H1 (cell line): ENCODE data around the gene CORO2B. TPM values are rescaled to one million over a fixed set of nuclear protein-coding genes. Genes with fewer than 3 reads are reported as not detected.

Experiments used
- CTCF ChIA-PET: fragments of 300-600 bp; sonication (Branson Sonifier 250); formaldehyde crosslinking; loops from one replicate; lab custom pipeline; 2021; ENCODE audit not compliant: partially characterized antibody; lab: Charles Lee
- POLR2A ChIA-PET: fragments of 300-600 bp; sonication (Branson Sonifier 250); formaldehyde crosslinking; loops from one replicate; lab custom pipeline; 2021; ENCODE audit warnings: inconsistent platforms; ENCODE audit not compliant: partially characterized antibody; lab: Charles Lee
- DNase-seq, 2 experiments: peaks; one replicate each; pipeline versions ENCODE4 v3.0.0 to v3.0.0-alpha.2; 2010 to 2022; ENCODE audit warnings: low spot score in 2 of 2, low read depth in 1 of 2, mixed read lengths in 1 of 2
- FAIRE-seq: peaks from 2 replicates; lab custom pipeline; 2011; peaks lifted over from hg19 to GRCh38; lab: Jason Lieb, UNC
- H2AFZ ChIP-seq: 2 replicates; pipeline ENCODE4 v1.8.1; 2012; ENCODE audit warnings: low read length, inconsistent platforms
- H2AK5ac ChIP-seq: 2 replicates; pipeline ENCODE4 v1.6.1; 2013; ENCODE audit warnings: low read depth, low read length
- H2BK120ac ChIP-seq: replicated peaks from 2 replicates; pipeline ENCODE3; 2013; ENCODE audit warnings: low read depth, low read length, inconsistent platforms
- H2BK12ac ChIP-seq: 2 replicates; pipeline ENCODE4 v1.6.1; 2013; ENCODE audit warnings: low read depth, low read length
- H2BK15ac ChIP-seq: 2 replicates; pipeline ENCODE4 v1.6.1; 2013; ENCODE audit warnings: low read length
- H2BK20ac ChIP-seq: 2 replicates; pipeline ENCODE4 v1.6.1; 2013; ENCODE audit warnings: low read length
- H2BK5ac ChIP-seq: 2 replicates; pipeline ENCODE4 v1.6.1; 2013; ENCODE audit warnings: low read depth, low read length
- H3K14ac ChIP-seq: 2 replicates; pipeline ENCODE4 v1.6.1; 2013; ENCODE audit warnings: inconsistent platforms; ENCODE audit not compliant: insufficient read length
- H3K18ac ChIP-seq: 2 replicates; pipeline ENCODE4 v1.6.1; 2013; ENCODE audit warnings: low read length; ENCODE audit errors: extremely low read depth
- H3K23ac ChIP-seq: 2 replicates; pipeline ENCODE4 v1.6.1; 2013; ENCODE audit warnings: inconsistent platforms; ENCODE audit not compliant: insufficient read length
- H3K23me2 ChIP-seq: 2 replicates; pipeline ENCODE4 v1.6.1; 2013; ENCODE audit warnings: low read depth, low read length
- H3K27ac ChIP-seq: 2 replicates; pipeline ENCODE4 v1.6.1; 2011; ENCODE audit warnings: low read depth, low read length, inconsistent platforms
- H3K27me3 ChIP-seq, 4 experiments: replicated peaks in 1 of 4; 1 replicate in 1 of 4; 2 replicates in 3 of 4; pipeline versions ENCODE4 v1.6.1 to v1.8.1; 2011 to 2013; ENCODE audit warnings: low read length in 3 of 4, mild to moderate bottlenecking in 3 of 4, inconsistent platforms in 2 of 4, mixed read lengths in 2 of 4, moderate library complexity in 1 of 4; ENCODE audit not compliant: control insufficient read depth in 3 of 4, insufficient read depth in 3 of 4; ENCODE audit errors: extremely low read depth in 1 of 4
- H3K36me3 ChIP-seq, 4 experiments: 2 replicates each; pipeline versions ENCODE4 v1.6.1 to v1.8.1; 2011 to 2013; ENCODE audit warnings: mild to moderate bottlenecking in 4 of 4, low read length in 3 of 4, moderate library complexity in 2 of 4, control low read depth in 1 of 4, inconsistent platforms in 1 of 4; ENCODE audit not compliant: insufficient read depth in 4 of 4, control insufficient read depth in 2 of 4
- H3K4ac ChIP-seq: replicated peaks from 2 replicates; pipeline ENCODE3; 2013; ENCODE audit warnings: low read length, low read depth, mixed read lengths, inconsistent platforms; ENCODE audit not compliant: insufficient read length
- H3K4me1 ChIP-seq, 4 experiments: replicated peaks in 1 of 4; 1 replicate in 1 of 4; 2 replicates in 3 of 4; pipeline versions ENCODE4 v1.6.1 to v1.8.1; 2011 to 2013; ENCODE audit warnings: low read length in 3 of 4, inconsistent platforms in 2 of 4, mixed read lengths in 1 of 4; ENCODE audit not compliant: insufficient read depth in 4 of 4, control insufficient read depth in 3 of 4
- H3K4me2 ChIP-seq, 2 experiments: 2 replicates each; pipeline versions ENCODE4 v1.6.1 to v1.8.1; 2011 to 2013; ENCODE audit warnings: low read depth in 2 of 2, low read length in 2 of 2, control low read depth in 1 of 2, inconsistent platforms in 1 of 2, mild to moderate bottlenecking in 1 of 2; ENCODE audit not compliant: insufficient read depth in 1 of 2
- H3K4me3 ChIP-seq, 4 experiments: fragments of 200-600, 300-600 bp in 1 of 4; sonication (generic), shearing (Covaris generic), sonication (Bioruptor Twin) in 1 of 4; 2 replicates each; pipeline versions ENCODE4 v1.5.1 to v1.8.1; 2011 to 2016; ENCODE audit warnings: low read length in 4 of 4, low read depth in 3 of 4, control low read depth in 2 of 4, inconsistent platforms in 2 of 4, mild to moderate bottlenecking in 2 of 4, mixed read lengths in 1 of 4, moderate library complexity in 1 of 4; ENCODE audit not compliant: insufficient read depth in 2 of 4; ENCODE audit errors: extremely low read depth in 1 of 4
- H3K56ac ChIP-seq: replicated peaks from 2 replicates; pipeline ENCODE3; 2013; ENCODE audit warnings: low read depth, mild to moderate bottlenecking, mixed read lengths, low read length, inconsistent platforms; ENCODE audit not compliant: insufficient read length
- H3K79me1 ChIP-seq: 2 replicates; pipeline ENCODE4 v1.6.1; 2013; ENCODE audit warnings: low read depth, low read length, control low read depth
- H3K79me2 ChIP-seq, 2 experiments: 2 replicates each; pipeline versions ENCODE4 v1.6.1 to v1.8.1; 2012 to 2013; ENCODE audit warnings: low read length in 2 of 2, mild to moderate bottlenecking in 2 of 2, inconsistent platforms in 1 of 2; ENCODE audit not compliant: insufficient read depth in 2 of 2, control insufficient read depth in 1 of 2
- H3K9ac ChIP-seq, 4 experiments: replicated peaks in 1 of 4; 1 replicate in 1 of 4; 2 replicates in 3 of 4; pipeline versions ENCODE4 v1.6.1 to v1.8.1; 2011 to 2013; ENCODE audit warnings: low read depth in 3 of 4, low read length in 3 of 4, control low read depth in 2 of 4, mild to moderate bottlenecking in 2 of 4, moderate library complexity in 2 of 4, inconsistent platforms in 1 of 4; ENCODE audit errors: extremely low read depth in 1 of 4
- H3K9me3 ChIP-seq, 2 experiments: 2 replicates each; pipeline versions ENCODE4 v1.6.1 to v1.8.1; 2012 to 2013; ENCODE audit warnings: mild to moderate bottlenecking in 2 of 2, moderate library complexity in 2 of 2, control low read depth in 1 of 2, inconsistent platforms in 1 of 2, low read depth in 1 of 2, low read length in 1 of 2, mixed read lengths in 1 of 2; ENCODE audit not compliant: insufficient read depth in 2 of 2
- H4K20me1 ChIP-seq, 2 experiments: replicated peaks in 1 of 2; 2 replicates each; pipeline versions ENCODE3 to v1.8.1; 2011 to 2013; ENCODE audit warnings: inconsistent platforms in 2 of 2, low read length in 2 of 2, mild to moderate bottlenecking in 1 of 2; ENCODE audit not compliant: insufficient read depth in 2 of 2, control insufficient read depth in 1 of 2
- H4K5ac ChIP-seq: 2 replicates; pipeline ENCODE4 v1.6.1; 2013; ENCODE audit warnings: low read length, low read depth, mixed read lengths, inconsistent platforms; ENCODE audit not compliant: insufficient read length
- H4K8ac ChIP-seq: 2 replicates; pipeline ENCODE4 v1.8.0; 2013; ENCODE audit warnings: mild to moderate bottlenecking, moderate library complexity, low read length, inconsistent platforms; ENCODE audit not compliant: insufficient read depth; ENCODE audit errors: extremely low read depth
- H4K91ac ChIP-seq: replicated peaks from 2 replicates; pipeline ENCODE3; 2013; ENCODE audit warnings: low read length, mixed read lengths, inconsistent platforms; ENCODE audit not compliant: insufficient read length
- NRF1 ChIP-seq: IDR thresholded peaks from 2 replicates; pipeline ENCODE4 v1.6.1; 2011; ENCODE audit warnings: mild to moderate bottlenecking, low read depth, low read length, improper control_type of control experiment
- RAD21 ChIP-seq, 2 experiments: IDR thresholded peaks in 1 of 2; conservative IDR thresholded peaks in 1 of 2; 2 replicates each; pipeline ENCODE4 v1.6.1; 2011; ENCODE audit warnings: low read depth in 2 of 2, low read length in 2 of 2, improper control_type of control experiment in 1 of 2, inconsistent platforms in 1 of 2, mild to moderate bottlenecking in 1 of 2, moderate library complexity in 1 of 2
- WGBS, 2 experiments: shearing (Covaris generic) in 1 of 2; methylation state at CpG; one replicate each; pipeline versions ENCODE4 v1.1.6 to v1.1.7; 2013 to 2015; ENCODE audit warnings: low lambda C conversion rate in 2 of 2, mixed read lengths in 2 of 2, inconsistent platforms in 1 of 2, low coverage in 1 of 2, missing lambda C conversion rate in 1 of 2; ENCODE audit not compliant: insufficient replicate concordance in 2 of 2, insufficient coverage in 1 of 2, insufficient read length in 1 of 2; ENCODE audit errors: extremely low coverage in 1 of 2, missing lambda C conversion rate in 1 of 2; 5-methylcytosine and 5-hydroxymethylcytosine counted together
- polyA plus RNA-seq, 7 experiments: library from polyadenylated mRNA; depleted of rRNA in 3 of 7; stranded (reverse) in 5 of 7; unstranded in 2 of 7; fragments of >200 nt in 5 of 7; fragments of 200-250 nt in 2 of 7; gene quantifications; 1 replicate in 5 of 7; 2 replicates in 1 of 7; 4 replicates in 1 of 7; pipeline versions ENCODE4 v1.2.1 to v1.2.3, GENCODE V29; 2011 to 2013; ENCODE audit warnings: missing spikeins in 2 of 7, mixed read lengths in 2 of 7
- total RNA-seq: library from RNA; stranded (reverse); fragmentation: NEBNext Ultra II Directional; extraction: Animal tissue kit (Norgen Biotek cat#: 25700); gene quantifications from 2 replicates; pipeline ENCODE4 v1.2.1, GENCODE V29; 2021

Gene CORO2B
- total and polyA plus RNA-seq, 2 of the 8 experiments (the other 6 are each of a cell fraction or from before 2014, with no cell fraction given), result 3.4 to 6.7 TPM

DNA sequence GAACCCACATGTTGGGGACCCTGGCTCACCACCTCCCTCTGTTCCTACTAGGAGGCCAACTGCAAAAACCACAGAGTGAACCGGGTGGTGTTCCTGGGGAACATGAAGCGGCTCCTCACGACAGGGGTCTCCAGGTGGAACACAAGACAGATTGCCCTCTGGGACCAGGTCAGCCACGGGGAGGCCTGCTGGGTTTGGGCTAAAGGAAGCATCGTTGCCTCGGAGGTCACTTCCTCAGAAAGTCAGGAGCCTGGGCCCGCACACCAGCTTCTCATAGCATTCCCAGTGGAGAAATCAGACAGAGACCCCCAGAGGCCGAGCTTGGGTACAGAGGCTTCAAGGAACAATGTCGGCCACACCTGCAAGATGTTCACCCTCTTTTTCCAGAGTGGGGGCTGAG is 135.1 kb downstream of the CORO2B start:
- ChIA-PET POLR2A (interaction anchor here (1.2 kb wide), 1 partner anchor 8 kb away, joined by 3 read pairs; no protein-coding TSS in a partner anchor), CTCF (interaction anchor here (1.0 to 3.0 kb wide), 8 partner anchors 8 to 197 kb away, joined by 3 to 11 read pairs (median 4); no protein-coding TSS in a partner anchor)
- Histone ChIP-seq H4K8ac (no peak overlapping the region), H2BK20ac (no peak overlapping the region), H3K4me3 (no peak overlapping the region), H3K27ac (no peak overlapping the region), H3K79me1 (no peaks in the 10 kb centered on the region), H3K36me3 (no peaks in the 10 kb centered on the region), H3K18ac (no peak overlapping the region), H3K27me3 (no peaks in the 10 kb centered on the region; a peak in 1 of 7 replicates), H3K79me2 (no peaks in the 10 kb centered on the region), H3K9ac (no peak overlapping the region), H3K23ac (no peak overlapping the region), H3K14ac (no peak overlapping the region), H2AFZ (no peak overlapping the region), H2BK5ac (no peak overlapping the region), H3K56ac (no peak overlapping the region), H4K5ac (no peak overlapping the region), H3K4me2 (no peak overlapping the region), H2BK12ac (no peak overlapping the region), H2BK15ac (no peak overlapping the region), H4K91ac (no peak overlapping the region), H2AK5ac (no peak overlapping the region), H3K23me2 (no peaks in the 10 kb centered on the region), H3K9me3 (no peaks in the 10 kb centered on the region), H3K4me1 (no peaks in the 10 kb centered on the region), H2BK120ac (no peak overlapping the region), H4K20me1 (no peaks in the 10 kb centered on the region), H3K4ac (no peak overlapping the region)
- WGBS, 2 experiments, result 93% methylated on average over 9 of the region's 9 CpGs; no CpG with 5 or more reads in 1 of the 2 experiments
- no peak for FAIRE-seq
- no peak for TF ChIP-seq NRF1
- TF ChIP-seq RAD21 (IDR thresholded peaks at IDR 0.05 in 1 of 2, conservative IDR thresholded peaks at IDR 0.05 in 1 of 2; ENCODE audit: low read depth in 2 of 2, low read length in 2 of 2), result peak; percentile 11 to 38; a peak in 1 of 4 replicates
- no peak for DNase-seq
